Cerebellar cortex (tissue), 1 donor: ENCODE results near the gene DCST2.

Experiments
- DNase-seq: peaks from one replicate; pipeline ENCODE4 v3.0.0-alpha.2; 2015; ENCODE audit warnings: low spot score

Gene DCST2

GRCh38 chr1:155033524-155033923 is at the start of gene DCST2, which contains the start of gene DCST1:
Gene DCST2 (minus strand): TSS chr1:155033781. CDS start chr1:155033701, 80 bp downstream.
Gene DCST1 (plus strand): TSS chr1:155033824. CDS start chr1:155034037, 213 bp downstream.
- no peak for DNase-seq

- no peak for DNase-seq
Measured at GRCh38 chr1:155083052-155083541, 49.5 kb upstream of the DCST2 start.

- no peak for DNase-seq
Measured at GRCh38 chr1:155082301-155083051, 48.9 kb upstream of the DCST2 start.

- no peak for DNase-seq
Measured at GRCh38 chr1:155081472-155082300, 48.1 kb upstream of the DCST2 start.

DNA sequence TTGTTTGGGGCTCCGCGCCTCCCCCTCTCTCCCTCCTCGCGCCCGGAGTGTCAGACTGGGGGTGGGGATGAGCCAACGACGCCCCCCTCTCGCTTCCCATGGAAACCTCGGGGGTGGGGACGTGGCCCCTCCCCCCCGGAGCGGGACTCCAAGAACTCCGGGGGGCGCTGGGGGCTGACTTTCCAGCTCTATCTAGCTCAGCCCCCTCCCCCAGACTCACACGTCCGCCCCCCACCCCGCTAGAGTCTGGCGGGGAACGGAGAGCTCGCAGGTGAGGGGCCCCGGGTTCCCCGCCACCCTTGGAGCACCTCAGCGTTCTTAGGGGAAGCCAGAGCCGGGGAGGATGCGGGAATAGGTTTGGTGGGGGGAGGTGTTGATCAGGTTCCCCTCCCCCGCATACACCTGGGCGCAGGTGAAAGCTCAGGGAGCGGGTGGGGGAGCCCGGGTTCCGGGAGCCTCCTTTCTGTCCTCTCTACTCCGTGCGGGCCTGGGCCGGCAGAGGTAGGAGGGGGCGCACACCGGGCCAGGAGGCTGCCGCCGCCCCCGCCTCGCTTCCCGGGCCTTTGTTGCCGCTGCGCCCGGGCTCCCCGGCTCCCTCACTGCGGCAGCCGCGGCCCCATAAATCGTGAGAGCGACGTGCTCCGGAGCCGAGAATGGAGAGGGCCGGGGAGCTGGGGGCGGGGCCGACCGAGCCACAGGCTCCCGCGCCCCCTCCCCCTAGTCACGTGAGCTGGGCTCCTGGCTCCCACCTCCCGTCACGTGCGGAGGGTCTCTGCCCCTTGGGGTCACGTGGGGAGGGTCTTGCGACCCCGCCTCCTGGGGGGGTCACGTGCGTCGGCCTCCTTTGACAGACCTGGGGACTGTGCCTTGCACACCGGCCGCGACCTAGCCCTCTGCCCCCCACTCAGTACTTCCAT is 47.0 kb upstream of the DCST2 start:
- DNase-seq = no peak

DNA sequence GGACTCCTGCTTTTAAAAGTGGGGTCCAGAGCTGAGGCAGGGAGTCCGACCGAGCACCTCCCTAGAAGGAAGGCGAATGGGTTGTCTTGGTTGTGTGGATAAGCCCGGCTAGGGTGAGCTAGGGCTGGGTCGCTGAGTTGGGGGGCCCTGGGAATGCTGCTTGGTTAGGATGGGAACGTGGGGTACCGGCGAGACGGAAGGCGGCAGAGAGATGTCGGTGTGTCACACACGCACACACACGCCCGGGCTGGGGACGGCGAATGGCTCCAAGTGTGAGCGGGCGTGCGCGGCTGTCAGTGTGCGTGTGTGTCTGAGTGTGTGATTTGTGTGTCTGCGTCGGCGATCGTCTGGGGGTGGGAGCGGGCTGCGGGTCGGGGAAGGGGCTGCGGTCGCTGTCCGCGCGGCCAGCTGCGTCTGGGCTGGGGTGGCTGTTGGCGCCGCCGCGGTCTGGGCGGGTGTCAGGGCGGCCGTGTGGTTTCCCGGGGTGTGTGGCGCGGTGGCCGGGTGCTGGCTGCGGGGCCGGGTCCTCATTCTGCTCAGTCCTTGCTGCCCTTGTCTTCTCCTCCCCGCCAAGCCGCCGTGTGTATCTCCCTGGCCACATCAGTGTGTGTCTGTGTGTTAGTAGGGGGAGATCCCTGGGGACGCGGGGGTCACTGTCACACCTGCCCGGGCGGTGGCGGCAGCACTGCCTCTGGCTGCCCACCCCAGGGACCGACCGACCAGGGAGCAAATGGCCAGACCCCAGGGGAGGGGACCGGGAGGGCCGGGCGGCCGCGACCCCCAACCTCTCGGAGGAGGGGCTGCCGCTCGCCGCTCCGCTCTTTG is 46.1 kb upstream of the DCST2 start:
- no peak for DNase-seq

GRCh38 chr1:155079210-155079486 is 45.6 kb upstream of the DCST2 start:
- no peak for DNase-seq

DNA sequence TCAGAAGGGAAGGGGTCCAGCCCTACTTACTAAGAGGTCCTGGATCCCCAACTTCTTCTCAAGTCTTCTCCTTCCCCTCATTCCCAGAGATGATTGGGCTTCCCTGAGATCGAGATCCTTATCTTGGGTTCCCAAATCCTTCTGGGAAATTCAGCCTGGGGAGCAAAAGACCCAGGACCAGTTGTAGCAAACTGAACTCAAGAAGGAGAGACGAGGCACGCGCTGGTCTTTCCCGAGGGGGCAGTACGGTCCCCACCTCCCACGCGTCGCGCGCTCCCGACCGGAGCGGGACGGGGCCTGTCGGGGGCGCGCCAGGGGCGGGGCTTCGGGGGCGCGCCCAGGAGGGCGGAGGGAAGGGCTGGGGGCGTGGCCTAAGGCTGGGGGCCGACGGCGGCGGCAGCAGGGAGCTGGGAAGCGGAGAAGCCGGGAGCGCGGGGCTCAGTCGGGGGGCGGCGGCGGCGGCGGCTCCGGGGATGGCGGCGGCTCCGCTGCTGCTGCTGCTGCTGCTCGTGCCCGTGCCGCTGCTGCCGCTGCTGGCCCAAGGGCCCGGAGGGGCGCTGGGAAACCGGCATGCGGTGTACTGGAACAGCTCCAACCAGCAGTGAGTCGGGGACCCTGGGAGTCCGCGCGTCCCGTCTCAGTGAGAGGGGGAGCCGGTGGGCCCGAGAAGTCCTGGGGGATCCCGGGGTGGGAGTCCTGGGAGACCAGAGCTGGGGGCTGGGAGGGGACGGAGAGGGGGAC is 45.1 kb upstream of the DCST2 start, which contains the start of gene EFNA3:
EFNA3 (plus strand) TSS at position 369 of the 741 bp plus-strand sequence; CDS start at position 474, 105 bp downstream.
- DNase-seq = no peak

- no peak for DNase-seq
Measured at GRCh38 chr1:155077758-155078445, 44.3 kb upstream of the DCST2 start.

DNA sequence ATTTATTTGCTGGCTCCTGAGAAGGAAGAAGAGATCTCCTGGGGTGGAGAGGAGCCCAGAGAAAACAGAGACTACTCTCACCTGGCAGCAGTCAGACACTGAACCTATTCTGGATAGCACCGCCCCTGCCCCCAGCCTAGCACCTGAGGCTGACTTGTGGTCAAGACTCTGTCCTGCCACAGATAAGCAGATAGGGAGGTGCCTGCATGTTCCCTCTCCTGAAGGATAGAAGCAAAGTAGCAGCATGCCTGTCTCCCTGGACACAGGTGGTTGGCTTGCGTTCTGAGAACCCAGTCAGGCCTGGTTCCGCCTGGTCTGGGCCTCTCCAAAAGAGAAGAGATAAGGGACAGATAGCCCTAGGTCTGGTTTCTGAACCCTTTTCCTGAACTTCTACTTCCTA is 43.8 kb upstream of the DCST2 start:
- no peak for DNase-seq

DNA sequence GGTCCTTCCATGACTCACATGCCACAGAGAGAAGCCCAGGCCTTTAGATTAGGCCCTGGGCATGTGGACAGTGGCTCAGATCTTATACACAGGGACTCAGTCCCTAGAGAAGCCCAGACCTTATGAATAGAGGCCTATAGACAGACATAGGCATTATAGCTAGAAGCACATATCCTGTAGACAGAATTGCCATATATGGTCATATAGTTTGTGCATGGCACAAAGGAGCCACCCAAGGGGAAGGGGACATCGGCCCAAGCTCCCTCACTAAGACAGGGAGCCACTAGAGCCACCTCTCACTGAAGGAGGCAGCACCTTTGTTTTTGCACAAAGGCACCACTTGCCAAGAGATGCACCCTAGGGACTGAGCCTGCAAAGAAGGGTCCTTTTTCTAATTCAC is 42.8 kb upstream of the DCST2 start:
- no peak for DNase-seq

DNA sequence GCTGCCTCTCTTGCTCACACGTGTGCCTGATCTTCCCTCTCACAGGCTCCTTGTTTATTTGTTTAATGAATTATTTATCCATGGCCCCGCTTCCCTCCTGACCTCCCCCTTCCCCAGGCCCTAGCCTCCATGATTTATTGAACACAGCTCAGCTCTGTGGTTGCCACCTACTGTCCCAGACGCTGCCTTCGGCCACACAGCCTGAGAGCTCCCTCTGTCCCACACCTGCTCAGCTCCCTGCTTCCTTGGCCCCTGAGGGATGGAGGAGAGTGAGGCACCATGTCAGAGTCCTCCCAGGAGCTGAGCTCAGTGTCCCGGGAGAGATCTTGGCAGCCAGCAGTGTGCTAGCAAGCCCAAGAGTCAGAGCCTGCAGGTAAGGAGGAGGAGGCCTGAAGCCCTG is 42.0 kb upstream of the DCST2 start:
- no peak for DNase-seq

GRCh38 chr1:155073377-155074242 is 40.0 kb upstream of the DCST2 start:
- DNase-seq = no peak

DNA sequence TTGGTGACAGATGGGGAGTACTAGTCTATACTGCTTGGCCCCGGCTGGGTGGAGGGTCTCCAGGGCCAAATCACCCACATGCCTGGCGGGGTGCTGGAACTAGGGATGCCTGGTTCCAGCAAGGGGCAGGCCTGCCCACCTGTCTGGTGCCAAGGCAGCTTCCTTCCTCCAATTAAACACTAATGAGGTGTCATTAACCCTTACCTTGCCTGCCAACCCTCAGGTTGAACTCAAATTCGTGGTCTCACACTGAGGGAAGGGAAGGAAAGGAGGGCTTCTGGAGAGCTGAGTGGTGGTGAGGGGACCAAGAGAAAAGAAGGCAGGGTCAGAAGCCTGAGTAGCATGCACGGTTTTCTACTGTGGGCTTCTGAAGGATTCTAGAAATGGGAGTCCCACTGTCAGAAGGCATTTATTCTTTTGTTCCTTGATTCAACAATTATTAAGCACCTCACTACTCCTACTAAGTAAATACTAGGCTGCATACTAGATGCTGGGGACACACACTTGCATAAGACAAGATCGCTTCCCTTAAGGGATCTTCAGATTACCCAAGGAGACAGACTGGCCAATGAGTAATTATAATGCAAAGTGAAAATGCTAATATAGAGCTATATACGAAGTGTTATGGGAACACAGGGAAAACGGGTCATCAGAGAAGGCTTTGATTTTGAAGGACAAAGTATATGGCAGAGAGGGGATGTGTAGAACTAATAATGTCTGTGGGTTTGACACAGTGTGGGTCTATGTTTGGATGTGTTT is 39.1 kb upstream of the DCST2 start:
- DNase-seq = no peak

DNA sequence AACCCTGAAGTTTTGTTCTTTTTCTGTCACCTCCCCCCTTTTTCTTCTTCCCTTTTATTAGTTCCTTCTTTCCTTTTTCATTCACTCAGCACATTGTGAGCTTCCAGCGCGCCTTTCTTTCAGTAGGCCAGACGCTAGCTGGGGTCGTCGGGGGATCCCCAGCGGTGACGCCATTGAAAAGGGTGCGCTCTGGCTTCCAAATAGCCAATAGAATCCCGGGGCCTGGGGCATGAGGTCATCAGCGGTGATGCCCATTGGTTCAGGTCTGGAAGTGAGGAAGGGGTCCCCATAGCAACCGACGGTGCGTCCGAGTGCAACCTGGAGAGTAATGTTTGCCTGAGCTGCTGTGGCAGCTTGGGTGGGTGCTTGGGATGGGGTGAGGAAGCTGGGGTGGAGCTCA is 38.1 kb upstream of the DCST2 start:
- DNase-seq = no peak

GRCh38 chr1:155070721-155071569 is 37.4 kb upstream of the DCST2 start:
- DNase-seq = peak; percentile 61

DNA sequence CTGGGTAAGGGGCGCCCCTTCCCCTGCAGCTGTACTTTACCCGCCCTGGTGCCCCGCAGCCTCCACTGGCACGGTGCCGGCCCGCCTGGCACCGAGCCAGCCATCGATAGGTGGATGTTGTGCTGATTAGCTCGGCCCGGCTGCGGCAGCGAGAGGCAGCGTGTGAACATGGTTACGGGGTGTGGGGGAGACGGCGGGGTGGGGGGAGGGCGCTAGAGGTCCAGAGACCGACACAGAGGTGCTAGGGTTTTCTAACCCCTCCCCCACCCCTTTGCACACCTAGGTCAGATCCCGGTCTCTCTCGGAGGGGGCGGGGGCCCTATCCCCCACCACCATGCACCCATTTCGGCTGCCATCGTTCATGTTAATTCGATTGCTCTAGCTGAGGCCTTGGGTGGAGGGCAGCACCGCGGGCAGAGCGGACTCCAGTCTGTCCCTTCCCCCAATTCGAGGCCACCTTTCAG is 36.6 kb upstream of the DCST2 start:
- DNase-seq = no peak
